ENCODE results near the gene MALRD1.

MALRD1 gene

GRCh38 chr10:19209319-19209718 is 160.7 kb downstream of the MALRD1 start:
- WGBS, 2 experiments (ENCODE audit: insufficient coverage in 2 of 2), result 80% methylated on average over 3 of the region's 3 CpGs; no CpG with 5 or more reads in 1 of the 2 experiments
- Histone ChIP-seq H3K4me1 (ENCODE audit: control insufficient read depth, insufficient read depth, low read length, poor library complexity, severe bottlenecking) (no peaks in the 10 kb centered on the region), H3K27ac (ENCODE audit: low read depth, low read length, severe bottlenecking) (no peak overlapping the region), H3K4me3 (ENCODE audit: extremely low read depth, insufficient read depth, low read length, poor library complexity, severe bottlenecking) (no peak overlapping the region), H3K36me3 (ENCODE audit: control insufficient read depth, insufficient read depth, low read length) (no peaks in the 10 kb centered on the region), H3K9me3 (ENCODE audit: control insufficient read depth, low read length) (no peaks in the 10 kb centered on the region)

DNA sequence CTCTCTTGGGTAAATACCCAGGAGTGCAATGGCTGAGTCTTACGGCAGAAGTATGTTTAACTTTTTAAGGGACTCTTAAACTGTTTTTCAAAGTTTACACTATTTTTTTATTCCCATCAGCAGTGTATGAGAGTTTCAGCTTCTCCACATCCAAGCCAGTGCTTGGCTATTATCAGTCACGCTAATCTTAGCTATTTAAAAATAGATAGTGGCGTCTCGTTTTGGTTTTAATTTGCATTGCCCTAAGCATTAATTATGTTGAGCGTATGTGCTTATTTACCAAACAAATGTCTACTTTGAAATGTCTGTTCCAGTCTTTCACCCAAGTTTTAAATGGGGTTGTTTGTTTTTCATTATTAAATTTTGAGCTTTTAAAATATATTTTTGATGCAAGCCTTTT is 164.0 kb downstream of the MALRD1 start:
- no CpG with 5 or more reads among the region's 5 CpGs for WGBS, 2 experiments (ENCODE audit: insufficient coverage in 2 of 2)
- Histone ChIP-seq H3K36me3 (ENCODE audit: control insufficient read depth, insufficient read depth, low read length) (no peaks in the 10 kb centered on the region), H3K4me3 (ENCODE audit: extremely low read depth, insufficient read depth, low read length, poor library complexity, severe bottlenecking) (no peak overlapping the region)

GRCh38 chr10:19221216-19221615 is 172.6 kb downstream of the MALRD1 start:
- no peaks in the 10 kb centered on the region for H3K36me3 ChIP-seq (ENCODE audit: control insufficient read depth, insufficient read depth, low read length)
- no peak overlapping the region for H3K27ac ChIP-seq (ENCODE audit: low read depth, low read length, severe bottlenecking)
- 86 to 92% methylated on average over 2 of the region's 3 CpGs for WGBS, 2 experiments (ENCODE audit: insufficient coverage in 2 of 2)
- H3K9me3 ChIP-seq (ENCODE audit: control insufficient read depth, low read length), result no peaks in the 10 kb centered on the region
- H3K4me3 ChIP-seq (ENCODE audit: extremely low read depth, insufficient read depth, low read length, poor library complexity, severe bottlenecking), result no peak overlapping the region
- no peaks in the 10 kb centered on the region for H3K4me1 ChIP-seq (ENCODE audit: control insufficient read depth, insufficient read depth, low read length, poor library complexity, severe bottlenecking)

More for the DNA sequence above, 164.0 kb downstream of the MALRD1 start:
- no peak overlapping the region for H3K27ac ChIP-seq (ENCODE audit: low read depth, low read length, severe bottlenecking)
- no peaks in the 10 kb centered on the region for H3K4me1 ChIP-seq (ENCODE audit: control insufficient read depth, insufficient read depth, low read length, poor library complexity, severe bottlenecking)
- H3K9me3 ChIP-seq (ENCODE audit: control insufficient read depth, low read length), result no peaks in the 10 kb centered on the region

- WGBS, 2 experiments (ENCODE audit: insufficient coverage in 2 of 2), result no CpG with 5 or more reads among the region's 2 CpGs
- Histone ChIP-seq H3K9me3 (ENCODE audit: control insufficient read depth, low read length) (no peaks in the 10 kb centered on the region), H3K4me3 (ENCODE audit: extremely low read depth, insufficient read depth, low read length, poor library complexity, severe bottlenecking) (no peak overlapping the region), H3K27ac (ENCODE audit: low read depth, low read length, severe bottlenecking) (no peak overlapping the region), H3K4me1 (ENCODE audit: control insufficient read depth, insufficient read depth, low read length, poor library complexity, severe bottlenecking) (no peaks in the 10 kb centered on the region), H3K36me3 (ENCODE audit: control insufficient read depth, insufficient read depth, low read length) (no peaks in the 10 kb centered on the region)
These were observed 177.4 kb downstream of the MALRD1 start for GRCh38 chr10:19226025-19226424.

DNA sequence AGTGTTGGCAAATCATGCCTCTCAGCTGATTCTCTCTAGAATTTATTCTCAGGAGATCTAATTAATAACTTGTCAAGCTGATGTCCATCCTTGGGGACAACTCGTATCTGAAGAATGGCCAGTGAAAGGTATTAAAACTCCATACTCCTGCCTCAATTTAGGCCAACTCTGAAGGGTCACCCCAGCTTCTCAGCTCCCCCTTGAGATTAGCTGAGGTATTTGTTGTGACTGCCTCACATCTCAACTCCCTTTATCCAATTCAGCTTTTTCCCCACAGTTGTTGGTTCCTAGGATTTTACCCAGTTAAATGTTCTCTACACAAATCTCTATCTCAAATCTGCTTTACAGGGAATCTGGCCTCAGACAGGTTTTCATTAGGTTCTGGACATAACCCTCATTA is 182.4 kb downstream of the MALRD1 start:
- no CpG with 5 or more reads among the region's 1 CpG for WGBS, 2 experiments (ENCODE audit: insufficient coverage in 2 of 2)
- Histone ChIP-seq H3K27ac (ENCODE audit: low read depth, low read length, severe bottlenecking) (no peak overlapping the region), H3K4me3 (ENCODE audit: extremely low read depth, insufficient read depth, low read length, poor library complexity, severe bottlenecking) (no peak overlapping the region), H3K4me1 (ENCODE audit: control insufficient read depth, insufficient read depth, low read length, poor library complexity, severe bottlenecking) (no peaks in the 10 kb centered on the region), H3K36me3 (ENCODE audit: control insufficient read depth, insufficient read depth, low read length) (no peaks in the 10 kb centered on the region), H3K9me3 (ENCODE audit: control insufficient read depth, low read length) (no peaks in the 10 kb centered on the region)

- 67 to 100% methylated on average over 1 of the region's 2 CpGs for WGBS, 2 experiments (ENCODE audit: insufficient coverage in 2 of 2)
These were observed 197.5 kb downstream of the MALRD1 start for GRCh38 chr10:19245889-19246752.

DNA sequence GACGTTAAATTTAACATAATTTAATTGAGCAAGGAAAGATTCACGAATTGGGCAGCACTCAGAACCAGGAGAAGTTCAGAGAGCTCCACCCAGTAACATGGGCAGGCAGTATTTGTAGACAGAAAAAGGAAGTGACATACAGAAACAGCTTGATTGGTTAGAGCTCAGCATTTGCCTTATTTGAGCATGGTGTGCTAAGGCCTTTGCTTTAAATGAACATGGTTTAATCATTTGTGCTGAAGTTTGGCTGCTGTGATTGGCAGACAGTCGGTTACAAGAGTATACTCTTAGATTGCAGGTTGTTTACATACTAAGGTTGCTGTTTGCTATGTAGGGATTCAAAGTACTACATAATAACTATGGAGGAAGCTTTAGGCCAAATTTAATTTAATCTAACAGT is 199.2 kb downstream of the MALRD1 start:
- Histone ChIP-seq H3K4me1 (ENCODE audit: control insufficient read depth, insufficient read depth, low read length, poor library complexity, severe bottlenecking) (no peaks in the 10 kb centered on the region), H3K4me3 (ENCODE audit: extremely low read depth, insufficient read depth, low read length, poor library complexity, severe bottlenecking) (no peak overlapping the region), H3K27ac (ENCODE audit: low read depth, low read length, severe bottlenecking) (no peak overlapping the region), H3K36me3 (ENCODE audit: control insufficient read depth, insufficient read depth, low read length) (no peaks in the 10 kb centered on the region), H3K9me3 (ENCODE audit: control insufficient read depth, low read length) (no peaks in the 10 kb centered on the region)
- 71 to 85% methylated on average over 2 of the region's 3 CpGs for WGBS, 2 experiments (ENCODE audit: insufficient coverage in 2 of 2)

More at GRCh38 chr10:19245889-19246752, 197.5 kb downstream of the MALRD1 start:
- Histone ChIP-seq H3K9me3 (ENCODE audit: control insufficient read depth, low read length) (no peaks in the 10 kb centered on the region), H3K4me3 (ENCODE audit: extremely low read depth, insufficient read depth, low read length, poor library complexity, severe bottlenecking) (no peak overlapping the region), H3K4me1 (ENCODE audit: control insufficient read depth, insufficient read depth, low read length, poor library complexity, severe bottlenecking) (no peaks in the 10 kb centered on the region), H3K27ac (ENCODE audit: low read depth, low read length, severe bottlenecking) (no peak overlapping the region), H3K36me3 (ENCODE audit: control insufficient read depth, insufficient read depth, low read length) (no peaks in the 10 kb centered on the region)

DNA sequence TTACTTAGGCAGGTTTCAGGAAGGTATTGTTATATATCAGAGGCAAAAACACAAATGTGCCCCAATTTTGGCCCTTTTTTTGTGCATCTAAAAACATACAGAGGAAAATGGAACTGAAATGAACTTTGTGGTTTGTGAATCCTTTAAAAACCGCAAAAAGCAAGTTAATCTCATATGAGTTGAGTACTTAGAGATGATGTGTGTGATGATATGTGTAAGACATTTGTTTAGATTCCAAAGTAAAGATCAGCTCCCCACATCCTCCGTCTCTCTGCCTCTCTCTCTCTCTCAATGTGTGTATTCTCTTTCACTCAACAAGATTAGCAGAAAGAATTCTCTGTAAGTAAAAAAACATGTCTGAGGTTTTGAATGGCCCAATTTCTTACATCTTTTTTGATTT is 201.9 kb downstream of the MALRD1 start:
- WGBS, 2 experiments (ENCODE audit: insufficient coverage in 2 of 2), result 100% methylated on average over 1 of the region's 2 CpGs; no CpG with 5 or more reads in 1 of the 2 experiments
- Histone ChIP-seq H3K4me3 (ENCODE audit: extremely low read depth, insufficient read depth, low read length, poor library complexity, severe bottlenecking) (no peak overlapping the region), H3K27ac (ENCODE audit: low read depth, low read length, severe bottlenecking) (no peak overlapping the region), H3K9me3 (ENCODE audit: control insufficient read depth, low read length) (no peaks in the 10 kb centered on the region), H3K36me3 (ENCODE audit: control insufficient read depth, insufficient read depth, low read length) (no peaks in the 10 kb centered on the region), H3K4me1 (ENCODE audit: control insufficient read depth, insufficient read depth, low read length, poor library complexity, severe bottlenecking) (no peaks in the 10 kb centered on the region)

DNA sequence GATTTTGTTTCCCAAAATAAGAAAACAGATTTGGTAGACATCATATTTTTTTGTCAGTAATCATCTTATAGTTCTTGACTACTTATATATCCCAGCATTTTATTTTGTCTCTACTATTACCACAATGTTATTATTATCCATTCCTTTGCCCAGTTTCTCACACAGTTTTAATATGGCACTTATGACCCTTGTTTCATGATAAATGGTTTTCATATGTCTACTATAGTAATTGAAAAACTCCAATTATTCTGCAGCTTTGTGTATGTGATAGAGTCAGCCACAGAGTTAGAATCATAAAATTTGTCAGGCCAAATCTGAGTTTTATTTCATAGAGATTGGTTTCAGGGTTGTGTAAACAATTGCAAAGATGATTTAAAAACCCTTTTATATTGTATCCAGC is 203.9 kb downstream of the MALRD1 start:
- no peak overlapping the region for H3K27ac ChIP-seq (ENCODE audit: low read depth, low read length, severe bottlenecking)

GRCh38 chr10:19256331-19256730 is 207.7 kb downstream of the MALRD1 start:
- H3K36me3 ChIP-seq (ENCODE audit: control insufficient read depth, insufficient read depth, low read length), result no peaks in the 10 kb centered on the region
- no peak overlapping the region for H3K27ac ChIP-seq (ENCODE audit: low read depth, low read length, severe bottlenecking)
- WGBS, 2 experiments (ENCODE audit: insufficient coverage in 2 of 2), result no CpG with 5 or more reads among the region's 1 CpG
- H3K4me3 ChIP-seq (ENCODE audit: extremely low read depth, insufficient read depth, low read length, poor library complexity, severe bottlenecking), result no peak overlapping the region
- no peaks in the 10 kb centered on the region for H3K4me1 ChIP-seq (ENCODE audit: control insufficient read depth, insufficient read depth, low read length, poor library complexity, severe bottlenecking)
- no peaks in the 10 kb centered on the region for H3K9me3 ChIP-seq (ENCODE audit: control insufficient read depth, low read length)

More for the DNA sequence above, 203.9 kb downstream of the MALRD1 start:
- Histone ChIP-seq H3K4me1 (ENCODE audit: control insufficient read depth, insufficient read depth, low read length, poor library complexity, severe bottlenecking) (no peaks in the 10 kb centered on the region), H3K4me3 (ENCODE audit: extremely low read depth, insufficient read depth, low read length, poor library complexity, severe bottlenecking) (no peak overlapping the region), H3K36me3 (ENCODE audit: control insufficient read depth, insufficient read depth, low read length) (no peaks in the 10 kb centered on the region), H3K9me3 (ENCODE audit: control insufficient read depth, low read length) (no peaks in the 10 kb centered on the region)

DNA sequence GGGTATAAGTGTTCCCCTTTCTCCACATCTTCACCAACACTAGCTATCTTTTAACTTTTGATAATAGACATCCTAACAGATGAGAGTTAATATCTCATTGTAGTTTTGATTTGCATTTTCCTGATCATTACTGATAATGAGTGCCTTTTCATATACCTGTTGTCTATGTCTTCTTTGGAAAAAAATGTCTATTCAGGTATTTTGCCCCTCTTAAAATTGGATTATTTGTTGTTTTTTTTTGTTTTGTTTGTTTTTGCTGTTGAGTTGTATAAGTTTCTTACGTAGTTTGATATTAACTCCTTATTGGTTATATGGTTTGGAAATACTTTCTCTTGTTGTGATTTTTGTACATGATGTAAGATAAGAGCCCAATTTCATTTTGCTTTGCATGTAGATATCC is 214.7 kb downstream of the MALRD1 start:
- Histone ChIP-seq H3K4me3 (ENCODE audit: extremely low read depth, insufficient read depth, low read length, poor library complexity, severe bottlenecking) (no peak overlapping the region), H3K36me3 (ENCODE audit: control insufficient read depth, insufficient read depth, low read length) (no peaks in the 10 kb centered on the region), H3K9me3 (ENCODE audit: control insufficient read depth, low read length) (no peaks in the 10 kb centered on the region), H3K4me1 (ENCODE audit: control insufficient read depth, insufficient read depth, low read length, poor library complexity, severe bottlenecking) (no peaks in the 10 kb centered on the region), H3K27ac (ENCODE audit: low read depth, low read length, severe bottlenecking) (no peak overlapping the region)
- WGBS, 2 experiments (ENCODE audit: insufficient coverage in 2 of 2), result no CpG with 5 or more reads among the region's 1 CpG

Data from mesodermal cell (in vitro differentiated cells).